T47D (cell line): ENCODE data around the gene GIMAP8.
"Not testable (repeated sequence)": the region's sequence is repeated elsewhere in the genome, so short reads cannot be mapped to it uniquely, and the experiment has no call there.

Experiments used
- DNase-seq, 2 experiments: peaks; one replicate each; pipeline versions ENCODE4 v3.0.0 to v3.0.0-alpha.2; 2011 to 2012; ENCODE audit warnings: low read depth in 1 of 2, low spot score in 1 of 2
- JUND ChIP-seq: IDR thresholded peaks from 2 replicates; pipeline ENCODE4 v1.6.1; 2012; ENCODE audit warnings: low read depth
- in situ Hi-C: cut with HindIII; loops from 2 replicates; pipeline ENCODE4 v1.10.0; 2016; ENCODE audit warnings: low sequenced_read_pairs, low pct_unique_long_range_greater_than_20kb

The GIMAP8 gene

GRCh38 chr7:150520145-150520544 lies 69.7 kb downstream of the GIMAP8 start:
- DNase-seq: no peak
- TF ChIP-seq JUND: no peak
- in situ Hi-C loops: no loop called here

- in situ Hi-C loops, DNase-seq: not testable (repeated sequence)
These were observed 72.5 kb downstream of the GIMAP8 start for GRCh38 chr7:150522931-150523330.

- no peak for TF ChIP-seq JUND
- in situ Hi-C loops: no loop called here
- no peak for DNase-seq
These were observed 73.6 kb downstream of the GIMAP8 start for GRCh38 chr7:150524018-150524417.
